ENCODE results near the gene DGKQ.
A peak's percentile ranks its signal among the peaks of the same experiment; 100 is the strongest.
"Not testable (repeated sequence)": the region's sequence is repeated elsewhere in the genome, so short reads cannot be mapped to it uniquely, and the experiment has no call there.

The DGKQ gene

DNA sequence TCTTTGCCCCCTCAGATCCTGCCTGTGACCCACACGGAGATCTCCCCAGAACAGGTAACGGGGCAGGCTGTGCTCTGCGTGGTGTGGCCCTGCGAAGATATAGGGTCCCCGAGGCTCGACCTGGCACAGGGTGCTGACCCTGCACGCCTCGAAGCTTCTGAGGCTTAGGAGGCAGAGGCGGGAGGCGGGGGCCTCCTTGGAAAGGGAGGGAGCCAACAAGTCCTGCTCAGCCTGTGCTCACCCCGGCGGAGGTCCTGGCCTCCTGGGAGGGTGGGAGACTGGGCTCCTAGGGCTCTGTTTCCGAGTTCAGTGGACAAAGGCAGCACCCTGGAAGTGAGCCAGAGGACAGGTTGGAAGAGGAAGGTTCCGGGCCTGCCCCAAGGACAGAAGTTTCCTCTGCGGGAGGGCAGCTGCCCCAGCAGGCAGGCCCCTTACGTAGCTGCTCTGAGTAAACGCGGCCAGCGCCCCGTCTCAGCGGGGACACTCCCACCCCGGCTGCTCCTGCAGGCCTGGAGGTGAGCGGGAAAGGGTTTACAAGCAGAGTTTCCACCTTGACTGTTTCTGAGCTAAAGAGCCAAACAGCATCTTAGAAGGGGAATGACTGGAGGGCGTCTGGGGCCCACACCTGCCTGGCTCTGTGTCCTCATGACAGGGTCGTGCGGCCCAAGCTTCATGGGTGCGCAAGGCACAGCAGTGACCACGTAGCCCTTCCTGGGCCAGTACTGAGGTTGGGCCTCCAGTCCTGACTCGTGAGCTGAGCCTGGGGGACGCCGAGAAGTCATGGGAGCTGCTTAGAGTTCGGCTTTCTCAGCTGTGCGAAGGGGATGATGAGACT, 25.1 kb downstream of the DGKQ start:
- no peak for DNase-seq

DNA sequence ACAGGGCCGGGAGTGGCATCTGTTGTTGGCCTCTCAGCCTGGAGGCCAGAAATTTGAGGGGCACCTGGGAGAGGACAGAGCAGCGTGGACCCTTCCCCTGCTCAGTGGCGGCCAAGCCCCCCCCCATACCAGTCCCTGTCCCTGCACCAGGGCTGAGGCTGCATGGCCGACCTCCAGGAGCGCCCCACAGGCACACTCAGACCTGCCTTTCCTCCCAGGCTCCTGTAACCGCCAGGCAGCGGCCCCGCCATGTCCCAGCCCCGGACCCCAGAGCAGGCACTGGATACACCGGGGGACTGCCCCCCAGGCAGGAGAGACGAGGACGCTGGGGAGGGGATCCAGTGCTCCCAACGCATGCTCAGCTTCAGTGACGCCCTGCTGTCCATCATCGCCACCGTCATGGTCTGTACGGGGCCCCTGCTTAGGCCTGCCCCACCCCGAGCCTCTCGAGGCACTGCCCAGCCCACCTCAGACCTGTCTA, 25.8 kb downstream of the DGKQ start:
- no peak for DNase-seq

DNA sequence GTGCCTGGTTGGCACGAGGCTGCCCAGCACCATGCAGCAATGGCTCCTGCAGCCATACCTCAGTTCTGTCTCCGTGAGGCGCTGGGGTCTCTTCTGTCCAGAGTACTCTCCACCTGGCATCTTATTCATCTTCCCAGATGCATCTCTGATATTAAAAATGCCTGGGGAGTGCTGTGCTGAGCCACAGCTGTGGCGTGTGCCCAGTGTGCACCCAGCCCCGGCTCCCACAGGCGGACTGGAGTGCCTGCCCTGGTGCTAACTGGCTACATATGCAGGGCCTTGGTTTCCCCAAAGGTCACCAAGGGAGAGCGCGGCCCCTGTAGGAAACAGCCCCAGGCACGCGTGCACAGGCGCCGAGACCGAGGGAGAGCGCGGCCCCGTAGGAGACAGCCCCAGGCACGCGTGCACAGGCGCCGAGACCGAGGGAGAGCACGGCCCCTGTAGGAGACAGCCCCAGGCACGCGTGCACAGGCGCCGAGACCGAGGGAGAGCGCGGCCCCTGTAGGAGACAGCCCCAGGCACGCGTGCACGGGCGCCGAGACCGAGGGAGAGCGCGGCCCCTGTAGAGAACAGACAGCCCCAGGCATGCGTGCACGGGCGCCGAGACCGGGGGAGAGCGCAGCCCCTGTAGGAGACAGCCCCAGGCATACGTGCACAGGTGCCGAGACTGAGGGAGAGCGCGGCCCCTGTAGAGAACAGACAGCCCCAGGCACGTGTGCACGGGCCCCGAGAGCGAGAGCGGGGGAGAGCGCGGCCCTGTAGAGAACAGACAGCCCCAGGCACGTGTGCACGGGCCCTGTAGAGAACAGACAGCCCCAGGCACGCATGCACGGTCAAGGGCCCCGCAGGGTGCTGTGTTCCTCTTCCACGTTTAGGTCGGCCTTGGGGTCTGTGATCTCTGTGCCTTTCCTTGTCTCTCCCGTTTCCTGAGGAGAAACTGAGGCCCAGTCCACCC, 26.6 kb downstream of the DGKQ start:
- no peak for DNase-seq

DNA sequence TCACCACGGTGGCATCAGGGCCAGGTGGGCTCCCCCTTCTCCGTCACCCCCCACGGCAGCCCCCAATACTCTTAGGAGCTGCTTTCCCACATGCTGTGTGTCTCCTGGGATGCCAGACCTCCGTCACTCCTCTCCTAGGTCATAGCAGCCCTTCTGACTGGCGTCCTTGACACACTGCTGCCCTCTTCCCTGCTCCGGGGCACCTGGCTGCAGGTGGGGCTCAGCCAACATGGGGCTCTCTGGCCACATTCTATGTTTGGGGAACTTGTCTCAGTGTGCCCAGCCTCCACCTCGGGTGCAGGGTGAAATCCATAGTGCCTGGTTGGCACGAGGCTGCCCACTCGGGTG, 27.3 kb downstream of the DGKQ start:
- DNase-seq: no peak

DNA sequence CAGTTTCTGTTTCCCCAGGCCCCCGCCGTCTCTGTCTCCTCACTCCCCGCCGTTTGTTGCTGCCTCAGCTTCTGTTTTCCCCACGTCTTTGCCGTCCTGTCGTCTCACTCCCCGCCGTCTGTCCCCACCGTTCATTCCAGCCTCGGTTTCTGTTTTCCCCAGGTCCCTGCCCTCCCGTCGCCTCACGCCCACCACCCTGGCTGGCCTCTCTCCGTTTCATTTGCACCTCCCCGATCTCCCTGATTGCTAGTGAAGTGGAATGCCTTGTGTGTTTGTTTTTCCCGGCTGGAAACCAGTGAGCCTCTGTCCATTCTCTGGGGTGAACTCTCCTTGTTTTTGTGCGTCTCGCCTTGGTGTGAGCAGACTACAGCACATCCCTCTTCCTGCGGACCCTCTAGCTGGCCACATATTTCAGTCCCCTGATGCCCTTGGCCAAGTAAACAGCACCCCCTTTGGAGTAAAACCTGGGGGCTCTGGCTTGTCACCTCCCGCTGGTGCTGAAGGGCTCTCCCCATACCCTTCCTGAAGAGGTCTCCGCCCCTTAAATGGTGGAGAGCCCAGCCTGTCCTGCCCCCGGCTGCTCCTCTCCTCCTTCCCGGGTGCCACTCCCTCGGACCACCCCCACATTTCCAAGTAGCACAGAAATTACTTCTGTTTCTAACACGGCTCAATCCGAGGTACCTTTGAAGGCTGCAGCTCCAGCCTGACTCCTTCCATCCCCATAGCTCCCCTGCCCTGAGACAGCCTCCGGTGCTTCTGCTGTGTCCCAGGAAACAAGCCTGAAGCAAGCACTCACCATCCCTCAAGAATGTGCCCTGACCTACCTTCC, 27.9 kb downstream of the DGKQ start:
- no peak for DNase-seq

DNA sequence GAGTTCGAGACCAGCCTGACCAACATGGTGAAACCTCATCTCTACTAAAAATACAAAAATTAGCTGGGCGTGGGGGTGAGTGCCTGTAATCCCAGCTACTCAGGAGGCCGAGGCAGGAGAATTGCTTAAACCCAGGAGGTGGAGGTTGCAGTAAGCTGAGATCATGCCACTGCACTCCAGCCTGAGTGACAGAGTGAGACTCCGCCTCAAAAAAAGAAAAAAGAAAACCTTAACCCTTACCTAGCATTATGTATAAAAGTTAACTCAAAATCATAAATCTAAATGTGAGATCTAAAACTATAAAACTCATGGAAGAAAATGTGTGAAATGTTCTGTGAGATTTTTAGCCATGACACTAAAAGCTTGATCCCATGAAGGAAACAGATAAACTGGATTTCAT, 33.9 kb downstream of the DGKQ start:
- not testable (repeated sequence) for DNase-seq

DNA sequence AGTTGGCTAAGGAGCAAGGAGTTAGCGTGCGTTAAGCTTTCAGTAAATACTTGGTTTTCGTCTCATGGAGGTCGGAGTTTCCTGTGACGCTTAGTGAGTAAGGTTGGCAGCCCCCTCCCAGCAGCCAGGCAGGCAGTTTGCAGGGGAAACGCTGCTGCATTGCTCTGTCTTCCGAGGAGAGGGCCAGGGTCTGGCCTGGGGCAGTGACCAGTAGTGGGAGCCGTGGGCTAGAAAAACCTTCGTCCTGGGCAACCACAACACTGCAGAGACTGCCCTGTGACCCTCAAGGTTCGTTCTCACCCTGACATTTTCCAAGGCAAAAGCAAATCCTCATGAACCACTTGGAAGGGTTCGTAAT, 40.7 kb downstream of the DGKQ start:
- DNase-seq: no peak

DNA sequence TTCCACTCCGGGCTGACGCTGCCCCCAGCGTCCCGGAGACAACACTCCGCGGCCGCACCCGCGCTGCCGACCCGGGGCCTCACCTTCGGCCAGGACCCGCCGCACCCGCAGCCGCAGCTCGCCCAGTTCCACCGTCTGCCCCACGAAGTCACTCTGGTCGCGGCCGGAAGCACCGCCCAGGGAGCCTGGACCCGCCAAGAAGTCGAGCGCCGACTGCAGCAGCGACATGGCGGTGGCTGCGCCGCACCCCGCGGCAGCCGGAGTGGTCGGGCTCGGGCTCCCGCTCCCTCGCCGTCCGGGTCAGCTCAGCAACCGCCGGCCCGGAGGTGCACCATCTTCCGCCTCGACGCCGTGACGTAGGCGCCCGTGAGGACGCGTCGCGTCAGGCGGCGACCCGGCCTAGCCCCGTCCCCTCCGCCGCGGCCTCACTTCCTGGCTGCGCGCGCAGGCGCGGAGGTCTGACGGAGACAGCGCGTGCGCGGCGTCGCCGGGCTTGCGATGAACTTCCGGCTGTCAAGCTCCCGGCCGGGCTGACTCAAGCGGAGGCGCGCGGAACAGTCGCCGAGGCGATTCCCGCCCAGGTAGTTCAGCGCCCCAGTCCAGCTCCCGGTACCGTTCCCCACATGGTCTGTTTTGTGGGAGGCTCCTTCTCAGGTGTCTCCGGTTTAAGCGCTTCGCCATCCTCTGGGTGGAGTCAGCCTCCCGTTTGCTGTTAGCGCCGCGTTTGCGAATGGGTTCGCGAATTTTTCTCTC, 41.2 kb downstream of the DGKQ start, which contains the start of the genes GAK and TMEM175:
Gene GAK, minus strand, starts transcription at position 357 of the 753 bp plus-strand sequence. Its CDS starts 129 bp downstream, at position 228.
Gene TMEM175, plus strand, starts transcription at position 501 of the 753 bp plus-strand sequence. CDS start 15,280 bp downstream, outside the sequence.
- peak; percentile 77 for DNase-seq

DNA sequence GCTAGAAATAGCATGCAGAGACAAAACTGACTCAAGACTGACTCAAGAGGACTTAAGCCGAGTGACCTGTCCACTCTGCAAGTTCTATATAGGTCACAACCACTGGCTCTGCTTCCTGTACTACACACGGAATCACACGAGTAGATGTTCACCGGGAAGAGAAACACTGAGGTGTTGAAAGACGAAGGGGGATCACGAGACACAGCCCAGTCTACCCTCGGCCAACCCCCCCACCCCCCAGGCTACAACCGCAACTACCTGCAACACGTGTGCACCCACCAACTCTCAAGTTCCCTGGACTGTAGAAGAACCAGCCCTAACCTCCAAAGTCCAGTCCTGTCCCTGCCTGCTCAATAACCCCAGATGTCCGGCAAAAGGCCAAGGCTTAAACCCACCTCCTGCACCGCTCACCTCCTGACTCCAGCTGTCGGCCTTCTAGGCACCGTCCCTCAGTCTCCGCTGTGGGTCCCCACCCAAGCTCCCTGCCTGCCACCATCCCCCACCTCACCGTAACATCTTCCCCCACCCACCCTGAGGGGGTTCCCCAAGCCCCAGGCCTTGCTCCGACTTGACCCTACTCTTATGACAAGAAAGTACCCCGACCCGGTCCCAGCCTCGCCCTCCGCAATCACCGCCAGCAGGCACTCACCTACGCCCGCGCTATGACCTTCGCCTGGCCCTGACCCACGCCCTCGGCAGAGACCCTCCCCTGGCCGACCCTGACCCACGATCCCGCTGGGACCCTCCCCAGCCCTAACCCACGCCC, 42.0 kb downstream of the DGKQ start:
- DNase-seq: no peak

DNA sequence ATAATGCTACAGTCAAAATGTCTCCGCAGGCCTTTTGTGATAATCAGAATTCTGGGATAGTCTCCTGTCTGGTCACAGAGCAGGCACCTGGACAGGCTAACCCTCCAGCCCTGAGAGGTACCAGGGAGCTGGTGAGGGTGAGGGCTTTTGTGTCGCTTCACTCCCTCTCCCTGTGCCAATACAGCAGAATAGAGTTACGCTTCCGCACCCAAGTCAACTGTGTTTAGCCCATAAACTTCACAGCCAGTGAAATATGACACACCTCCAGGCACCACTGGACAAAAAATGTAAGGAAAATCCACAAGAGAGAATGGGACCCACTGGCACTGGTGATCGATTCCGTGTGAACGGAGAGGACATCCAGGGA, 42.6 kb downstream of the DGKQ start:
- DNase-seq: no peak

DNA sequence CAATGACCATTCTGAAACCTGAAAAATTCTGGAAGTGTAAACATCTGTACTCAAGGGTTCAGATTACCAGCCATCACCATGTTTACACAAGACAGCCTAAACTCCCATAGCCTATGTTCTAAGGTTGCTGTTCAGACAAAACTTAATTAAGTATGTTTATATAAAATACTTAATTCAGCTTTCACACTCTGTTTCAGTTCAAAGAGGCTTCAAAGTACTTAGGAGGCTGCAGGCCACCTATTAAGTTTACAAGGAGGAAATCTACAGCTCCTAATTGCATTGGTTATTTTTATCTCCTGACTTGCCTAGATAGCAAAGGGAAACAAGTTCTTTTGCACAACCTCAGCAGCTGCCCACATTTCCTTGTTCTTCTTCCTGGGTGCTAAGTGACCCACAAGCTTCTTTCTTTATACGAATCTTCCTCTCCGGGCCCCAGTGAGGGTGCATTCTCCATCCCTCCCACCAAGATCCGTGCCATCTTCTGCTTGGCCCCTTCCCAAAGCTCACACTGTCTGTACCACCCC, 43.3 kb downstream of the DGKQ start:
- DNase-seq: no peak

DNA sequence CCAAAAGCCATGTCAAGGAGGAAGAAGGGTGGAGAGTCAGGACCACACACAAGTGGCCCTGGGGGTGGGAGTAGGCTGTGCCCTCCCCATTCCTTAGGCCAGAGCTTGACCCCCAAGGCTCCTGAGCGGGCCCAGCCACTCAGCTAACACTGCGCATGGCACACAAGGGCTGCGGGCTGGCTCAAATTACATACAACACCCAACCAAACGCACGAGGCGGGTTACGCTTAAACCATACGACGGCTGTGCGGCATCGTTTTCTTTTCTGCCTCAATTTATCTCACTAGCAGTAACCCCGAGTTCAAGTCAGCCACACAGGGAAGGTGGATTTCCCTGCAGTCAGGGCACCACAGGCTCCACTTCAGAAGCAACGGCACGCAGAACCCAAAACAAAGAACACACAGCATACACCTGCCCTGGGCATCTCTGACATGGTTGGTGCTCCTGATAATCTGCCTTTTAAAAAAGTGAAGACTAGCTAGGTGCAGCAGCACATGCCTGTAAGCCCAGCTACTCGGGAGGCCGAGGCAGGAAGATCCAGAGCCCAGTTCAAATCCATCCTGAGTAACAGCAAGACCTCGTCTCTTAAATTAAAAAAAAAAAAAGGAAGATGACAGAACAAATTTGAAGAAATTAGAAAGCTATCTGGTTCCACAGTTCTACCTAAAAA, 44.1 kb downstream of the DGKQ start:
- no peak for DNase-seq

DNA sequence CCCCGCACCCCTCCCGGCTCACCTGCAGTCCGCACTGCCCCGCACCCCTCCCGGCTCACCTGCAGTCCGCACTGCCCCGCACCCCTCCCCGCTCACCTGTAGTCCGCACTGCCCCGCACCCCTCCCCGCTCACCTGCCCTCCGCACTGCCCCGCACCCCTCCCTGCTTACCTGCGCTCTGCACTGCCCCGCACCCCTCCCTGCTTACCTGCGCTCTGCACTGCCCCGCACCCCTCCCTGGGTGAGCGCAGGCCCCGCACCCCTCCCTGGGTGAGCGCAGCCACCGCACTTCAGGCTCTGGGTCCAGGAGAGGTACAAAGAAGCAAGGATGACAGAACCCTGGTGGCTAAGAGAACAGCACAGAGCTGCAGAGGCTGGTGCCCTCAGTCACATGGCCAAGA, 45.8 kb downstream of the DGKQ start:
- DNase-seq: not testable (repeated sequence)

DNA sequence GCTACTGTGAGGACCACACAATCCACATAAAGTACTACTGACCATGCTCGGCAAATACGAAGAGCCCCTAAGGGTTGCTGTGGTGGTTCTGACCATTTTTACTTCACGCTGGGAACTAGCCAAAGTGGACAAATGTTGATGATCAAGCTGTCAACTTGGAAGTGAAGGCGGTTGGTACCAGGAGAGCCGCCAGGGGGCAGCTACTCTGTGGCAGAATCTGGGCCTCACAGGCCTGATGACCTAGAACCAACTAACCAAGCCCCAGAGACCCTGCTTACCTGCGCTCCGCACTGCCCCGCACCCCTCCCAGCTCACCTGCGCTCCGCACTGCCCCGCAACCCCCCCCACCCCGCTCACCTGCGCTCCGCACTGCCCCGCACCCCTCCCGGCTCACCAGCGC, 46.8 kb downstream of the DGKQ start:
- no peak for DNase-seq

DNA sequence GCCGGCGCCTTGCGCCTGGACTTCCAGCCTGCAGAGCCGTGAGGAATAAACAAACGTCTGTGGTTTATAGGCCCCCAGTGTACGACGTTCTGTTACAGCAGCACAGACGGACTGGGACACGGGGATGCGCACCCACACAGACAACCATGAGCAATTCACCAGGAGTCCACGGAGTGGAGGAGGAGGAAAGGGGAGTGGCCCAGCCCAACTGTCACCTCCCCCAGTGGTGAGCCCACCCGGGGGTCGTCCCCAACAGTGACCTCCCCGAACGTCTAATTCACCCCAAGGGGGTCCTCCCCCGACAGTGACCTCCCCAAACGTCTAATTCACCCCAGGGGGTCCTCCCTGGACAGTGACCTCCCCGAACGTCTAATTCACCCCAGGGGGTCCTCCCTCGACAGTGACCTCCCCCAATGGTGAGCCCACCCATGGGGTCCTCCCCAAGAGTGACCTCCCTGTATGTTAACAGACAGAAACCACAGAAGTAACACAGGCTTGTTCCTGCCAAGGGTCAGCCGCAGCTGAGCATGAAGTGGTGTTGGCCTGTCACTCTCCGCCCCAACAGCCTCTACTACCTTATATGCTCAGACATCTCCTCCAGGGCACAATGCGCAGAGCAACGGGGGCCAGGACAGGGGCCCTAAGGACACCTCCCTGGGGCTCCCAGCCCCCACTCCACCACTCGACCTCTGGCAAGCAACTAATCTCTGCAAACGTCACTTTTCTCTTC, 47.4 kb downstream of the DGKQ start:
- no peak for DNase-seq

DNA sequence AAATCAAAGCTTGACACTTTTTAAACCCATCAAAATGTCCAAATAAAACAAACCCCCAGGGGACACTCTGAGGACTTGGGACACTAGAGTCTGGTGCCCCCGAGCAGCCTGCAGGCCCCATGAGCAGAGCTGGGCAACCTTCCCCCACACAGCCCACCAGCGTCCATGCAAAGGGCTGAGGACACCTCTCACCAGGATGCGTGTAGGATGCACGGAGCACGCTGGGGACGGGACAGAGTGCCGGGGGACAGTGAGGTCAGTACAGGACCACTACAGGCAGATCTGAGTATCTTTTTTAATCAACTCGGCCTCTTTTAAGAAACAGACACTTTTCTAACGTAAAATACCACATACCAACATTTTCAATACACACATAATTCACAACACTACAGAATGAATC, 48.2 kb downstream of the DGKQ start:
- no peak for DNase-seq

DNA sequence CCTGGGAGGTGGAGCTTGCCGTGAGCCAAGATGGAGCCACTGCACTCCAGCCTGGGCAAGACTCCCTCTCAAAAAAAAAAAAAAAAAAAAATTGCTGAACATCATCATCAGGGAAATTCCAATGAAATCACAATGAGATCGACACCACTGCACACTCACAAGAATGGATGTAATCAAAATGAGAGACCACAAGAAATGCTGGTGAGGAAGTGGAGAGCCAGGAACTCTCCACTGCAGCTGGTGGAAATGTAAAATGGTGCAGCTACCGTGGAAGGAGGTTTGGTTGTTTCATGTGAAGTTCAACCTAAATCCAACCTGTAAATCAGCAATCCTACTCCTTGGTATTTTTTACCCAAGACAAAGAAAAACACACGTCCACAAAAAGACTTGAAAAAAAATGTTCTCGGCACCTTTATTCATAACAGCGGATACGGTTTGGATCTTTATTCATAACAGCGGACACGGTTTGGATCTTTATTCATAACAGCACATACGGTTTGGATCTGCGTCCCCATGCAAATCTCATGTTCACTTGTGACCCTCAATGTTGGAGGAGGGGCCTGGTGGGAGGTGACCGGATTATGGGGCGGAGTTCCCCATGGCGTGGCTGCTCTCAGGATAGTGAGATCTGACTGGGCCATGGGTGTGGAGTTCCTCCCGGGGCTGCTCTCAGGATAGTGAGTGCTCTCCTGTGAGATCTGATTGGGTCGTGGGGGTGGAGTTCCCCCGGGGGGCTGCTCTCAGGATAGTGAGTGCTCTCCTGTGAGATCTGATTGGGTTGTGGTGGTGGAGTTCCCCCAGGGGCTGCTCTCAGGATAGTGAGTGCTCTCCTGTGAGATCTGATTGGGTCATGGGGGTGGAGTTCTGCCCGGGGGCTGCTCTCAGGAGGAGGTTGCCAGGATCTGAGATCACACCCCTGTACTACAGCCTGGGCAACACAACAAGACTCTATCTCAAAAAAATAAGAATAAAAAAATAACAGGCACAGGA, 49.0 kb downstream of the DGKQ start:
- DNase-seq: no peak

DNA sequence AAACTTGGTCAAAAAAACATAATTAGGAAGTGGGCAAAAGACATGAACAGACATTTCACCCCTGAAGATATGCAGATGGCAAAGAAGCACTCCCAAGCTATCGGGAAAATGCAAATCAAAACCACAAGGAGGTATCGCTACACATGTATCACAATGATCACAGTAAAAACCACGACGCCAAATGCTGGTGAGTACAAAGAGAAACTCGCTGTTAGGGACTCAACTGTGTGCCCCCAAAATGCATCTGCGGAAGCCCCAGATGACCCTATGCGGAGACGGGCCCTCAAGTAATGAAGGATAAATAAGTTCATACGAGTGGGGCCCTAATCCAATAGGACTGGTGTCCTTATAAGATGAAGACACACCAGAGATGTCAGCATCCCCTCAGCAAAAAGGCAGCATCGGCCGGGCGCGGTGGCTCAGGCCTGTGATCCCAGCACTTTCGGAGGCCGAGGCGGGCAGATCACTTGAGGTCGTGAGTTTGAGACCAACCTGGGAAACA, 51.5 kb downstream of the DGKQ start:
- DNase-seq: no peak

All from NCI-H2081 treated with DMSO at 0.1 percent for 48 hours (cell line).